Measurements from ENCODE around the gene OVOL2. TPM values are rescaled to one million over a fixed set of nuclear protein-coding genes. Genes with fewer than 3 reads are reported as not detected.
"Not testable (repeated sequence)": the region's sequence is repeated elsewhere in the genome, so short reads cannot be mapped to it uniquely, and the experiment has no call there.

OVOL2 gene
- total RNA-seq, 8 experiments from 2014 or later = not detected

GRCh38 chr20:18027011-18027410 lies 30.7 kb downstream of the OVOL2 start:
- ATAC-seq (replicated peaks in 6 of 8); H3K4me1 ChIP-seq (replicated peaks in 1 of 2); H3K27ac ChIP-seq; H3K4me3 ChIP-seq: not testable (repeated sequence)
- 22 to 100% (median 76%) methylated on average over 1 to 6 of the region's 7 CpGs; no CpG with 5 or more reads in 4 of the 10 experiments for WGBS, 10 experiments
- in situ Hi-C loops (cut with MboI; ENCODE audit: low pct_unique_long_range_greater_than_20kb in 2 of 9, low sequenced_read_pairs in 9 of 9, unreplicated experiment in 9 of 9) = loop anchor here in 2 of 9 experiments (25.0 kb wide), 2 partner anchors 90 to 235 kb away; no protein-coding TSS in a partner anchor

GRCh38 chr20:18024606-18025127 lies 33.0 kb downstream of the OVOL2 start:
- WGBS, 10 experiments = 40 to 100% (median 66%) methylated on average over 1 to 14 of the region's 15 CpGs; no CpG with 5 or more reads in 1 of the 10 experiments
- ATAC-seq (replicated peaks in 6 of 8) = no peak
- in situ Hi-C loops (cut with MboI; ENCODE audit: low pct_unique_long_range_greater_than_20kb in 2 of 9, low sequenced_read_pairs in 9 of 9, unreplicated experiment in 9 of 9) = loop anchor here in 3 of 9 experiments (25.0 kb wide), 2 partner anchors 87 to 238 kb away; no protein-coding TSS in a partner anchor
- Histone ChIP-seq H3K4me1 (replicated peaks in 1 of 2) (no peaks in the 10 kb centered on the region), H3K4me3 (no peak overlapping the region), H3K27ac (no peak overlapping the region)

GRCh38 chr20:18020931-18021330 lies 36.8 kb downstream of the OVOL2 start:
- WGBS, 10 experiments = 41 to 86% (median 69%) methylated on average over 1 to 6 of the region's 7 CpGs; no CpG with 5 or more reads in 2 of the 10 experiments
- ATAC-seq (replicated peaks in 6 of 8) = no peak

GRCh38 chr20:18019068-18019467 lies 38.6 kb downstream of the OVOL2 start:
- H3K27ac ChIP-seq = no peak overlapping the region
- no peaks in the 10 kb centered on the region for H3K4me1 ChIP-seq (replicated peaks in 1 of 2)
- WGBS, 10 experiments = 0 to 67% methylated on average over 1 of the region's 1 CpG; no CpG with 5 or more reads in 8 of the 10 experiments
- in situ Hi-C loops (cut with MboI; ENCODE audit: low pct_unique_long_range_greater_than_20kb in 2 of 9, low sequenced_read_pairs in 9 of 9, unreplicated experiment in 9 of 9) = loop anchor here in 1 of 9 experiments (25.0 kb wide), 1 partner anchor 243 kb away; no protein-coding TSS in a partner anchor
- peak in 3 of 8 experiments; percentile 52 to 82 (median 63) for ATAC-seq (replicated peaks in 6 of 8)
- no peak overlapping the region for H3K4me3 ChIP-seq

More at GRCh38 chr20:18020931-18021330, 36.8 kb downstream of the OVOL2 start:
- in situ Hi-C loops (cut with MboI; ENCODE audit: low pct_unique_long_range_greater_than_20kb in 2 of 9, low sequenced_read_pairs in 9 of 9, unreplicated experiment in 9 of 9) = loop anchor here in 1 of 9 experiments (25.0 kb wide), 1 partner anchor 241 kb away; no protein-coding TSS in a partner anchor
- no peak overlapping the region for H3K27ac ChIP-seq
- H3K4me3 ChIP-seq = no peak overlapping the region
- H3K4me1 ChIP-seq (replicated peaks in 1 of 2) = no peaks in the 10 kb centered on the region

- in situ Hi-C loops (cut with MboI; ENCODE audit: low pct_unique_long_range_greater_than_20kb in 2 of 9, low sequenced_read_pairs in 9 of 9, unreplicated experiment in 9 of 9) = loop anchor here in 1 of 9 experiments (25.0 kb wide), 1 partner anchor 244 kb away; no protein-coding TSS in a partner anchor
- Histone ChIP-seq H3K27ac (no peak overlapping the region), H3K4me1 (replicated peaks in 1 of 2) (no peaks in the 10 kb centered on the region), H3K4me3 (no peak overlapping the region)
- 33 to 100% (median 60%) methylated on average over 1 to 9 of the region's 10 CpGs; no CpG with 5 or more reads in 1 of the 10 experiments for WGBS, 10 experiments
- ATAC-seq (replicated peaks in 6 of 8) = no peak
These were observed 39.6 kb downstream of the OVOL2 start for GRCh38 chr20:18018100-18018499.

GRCh38 chr20:18016772-18017171 lies 40.9 kb downstream of the OVOL2 start:
- no peak for ATAC-seq (replicated peaks in 6 of 8)
- Histone ChIP-seq H3K4me1 (replicated peaks in 1 of 2) (no peaks in the 10 kb centered on the region), H3K27ac (no peak overlapping the region), H3K4me3 (no peak overlapping the region)
- in situ Hi-C loops (cut with MboI; ENCODE audit: low pct_unique_long_range_greater_than_20kb in 2 of 9, low sequenced_read_pairs in 9 of 9, unreplicated experiment in 9 of 9) = loop anchor here in 1 of 9 experiments (25.0 kb wide), 1 partner anchor 246 kb away; no protein-coding TSS in a partner anchor
- 50 to 95% (median 86%) methylated on average over 1 to 3 of the region's 3 CpGs; no CpG with 5 or more reads in 1 of the 10 experiments for WGBS, 10 experiments

- H3K4me3 ChIP-seq = no peak overlapping the region
- no peaks in the 10 kb centered on the region for H3K4me1 ChIP-seq (replicated peaks in 1 of 2)
- in situ Hi-C loops (cut with MboI; ENCODE audit: low pct_unique_long_range_greater_than_20kb in 2 of 9, low sequenced_read_pairs in 9 of 9, unreplicated experiment in 9 of 9) = loop anchor here in 1 of 9 experiments (25.0 kb wide), 1 partner anchor 248 kb away; no protein-coding TSS in a partner anchor
- 44 to 100% (median 78%) methylated on average over 2 to 6 of the region's 6 CpGs; no CpG with 5 or more reads in 1 of the 10 experiments for WGBS, 10 experiments
- no peak overlapping the region for H3K27ac ChIP-seq
- no peak for ATAC-seq (replicated peaks in 6 of 8)
These were observed 43.3 kb downstream of the OVOL2 start for GRCh38 chr20:18014411-18014810.

- H3K4me1 ChIP-seq (replicated peaks in 1 of 2) = peaks cover 0 to 2% of the 10 kb centered on the region in 2 donors
- in situ Hi-C loops (cut with MboI; ENCODE audit: low pct_unique_long_range_greater_than_20kb in 2 of 9, low sequenced_read_pairs in 9 of 9, unreplicated experiment in 9 of 9) = loop anchor here in 1 of 9 experiments (25.0 kb wide), 1 partner anchor 249 kb away; no protein-coding TSS in a partner anchor
- WGBS, 10 experiments = 90 to 100% (median 96%) methylated on average over 2 of the region's 2 CpGs; no CpG with 5 or more reads in 5 of the 10 experiments
- ATAC-seq (replicated peaks in 6 of 8) = no peak
- H3K4me3 ChIP-seq = no peak overlapping the region
- H3K27ac ChIP-seq = no peak overlapping the region
These were observed 44.8 kb downstream of the OVOL2 start for GRCh38 chr20:18012901-18013300.

GRCh38 chr20:18011951-18012645 lies 45.6 kb downstream of the OVOL2 start:
- no peak overlapping the region for H3K27ac ChIP-seq
- no peak overlapping the region for H3K4me3 ChIP-seq
- in situ Hi-C loops (cut with MboI; ENCODE audit: low pct_unique_long_range_greater_than_20kb in 2 of 9, low sequenced_read_pairs in 9 of 9, unreplicated experiment in 9 of 9) = loop anchor here in 1 of 9 experiments (25.0 kb wide), 1 partner anchor 250 kb away; no protein-coding TSS in a partner anchor
- 81 to 100% (median 92%) methylated on average over 4 to 9 of the region's 21 CpGs for WGBS, 10 experiments
- H3K4me1 ChIP-seq (replicated peaks in 1 of 2) = peaks cover 0 to 9% of the 10 kb centered on the region in 2 donors
- ATAC-seq (replicated peaks in 6 of 8) = no peak

GRCh38 chr20:18011482-18011881 lies 46.2 kb downstream of the OVOL2 start:
- WGBS, 10 experiments = 38 to 97% (median 91%) methylated on average over 1 to 14 of the region's 14 CpGs; no CpG with 5 or more reads in 1 of the 10 experiments
- Histone ChIP-seq H3K4me3 (no peak overlapping the region), H3K4me1 (replicated peaks in 1 of 2) (peaks cover 0 to 9% of the 10 kb centered on the region in 2 donors), H3K27ac (no peak overlapping the region)
- in situ Hi-C loops (cut with MboI; ENCODE audit: low pct_unique_long_range_greater_than_20kb in 2 of 9, low sequenced_read_pairs in 9 of 9, unreplicated experiment in 9 of 9) = loop anchor here in 1 of 9 experiments (25.0 kb wide), 1 partner anchor 251 kb away; no protein-coding TSS in a partner anchor
- ATAC-seq (replicated peaks in 6 of 8) = no peak

- Histone ChIP-seq H3K4me3 (no peak overlapping the region), H3K27ac (no peak overlapping the region), H3K4me1 (replicated peaks in 1 of 2) (peaks cover 0 to 9% of the 10 kb centered on the region in 2 donors)
- in situ Hi-C loops (cut with MboI; ENCODE audit: low pct_unique_long_range_greater_than_20kb in 2 of 9, low sequenced_read_pairs in 9 of 9, unreplicated experiment in 9 of 9) = loop anchor here in 1 of 9 experiments (25.0 kb wide), 1 partner anchor 253 kb away; no protein-coding TSS in a partner anchor
- 48 to 100% (median 85%) methylated on average over 1 to 6 of the region's 7 CpGs for WGBS, 10 experiments
- ATAC-seq (replicated peaks in 6 of 8) = no peak
These were observed 48.6 kb downstream of the OVOL2 start for GRCh38 chr20:18009116-18009515.

- WGBS, 10 experiments = 15 to 93% (median 63%) methylated on average over 1 to 6 of the region's 19 CpGs; no CpG with 5 or more reads in 4 of the 10 experiments
- no peak overlapping the region for H3K4me3 ChIP-seq
- H3K27ac ChIP-seq = peak overlapping the region in 1 of 2 donors; percentile 31
- peak in 7 of 8 experiments; percentile 16 to 63 (median 44) for ATAC-seq (replicated peaks in 6 of 8)
- in situ Hi-C loops (cut with MboI; ENCODE audit: low pct_unique_long_range_greater_than_20kb in 2 of 9, low sequenced_read_pairs in 9 of 9, unreplicated experiment in 9 of 9) = loop anchor here in 1 of 9 experiments (25.0 kb wide), 1 partner anchor 255 kb away; no protein-coding TSS in a partner anchor
- peaks cover 0 to 9% of the 10 kb centered on the region in 2 donors for H3K4me1 ChIP-seq (replicated peaks in 1 of 2)
These were observed 50.0 kb downstream of the OVOL2 start for GRCh38 chr20:18007534-18008292.

Measured in motor neuron (in vitro differentiated cells).